ENCODE measurements around the gene CUX1.

GRCh38 chr7:102073931-102074880, 256.8 kb downstream of the CUX1 start:
- TF ChIP-seq ZNF274 (IDR thresholded peaks at IDR 0.05; ENCODE audit: low read depth, low read length) (no peak), YY1 (IDR thresholded peaks at IDR 0.05; ENCODE audit: insufficient read depth, insufficient read length) (no peak), SUZ12 (IDR thresholded peaks at IDR 0.05; ENCODE audit: extremely low read depth, insufficient read depth, insufficient read length) (no peak)

Measured in NT2/D1 (cell line).